HEK293T (cell line): ENCODE measurements around the gene MUSTN1.

ENCODE experiments used
- BHLHE40 ChIP-seq: fragments of 450-650 bp; IDR thresholded peaks from 2 replicates; pipeline ENCODE4 v1.6.1; 2016; ENCODE audit warnings: mild to moderate bottlenecking, moderate library complexity, borderline replicate concordance
- CTBP1 ChIP-seq: fragments of 450-650 bp; IDR thresholded peaks from 2 replicates; pipeline ENCODE4 v1.6.1; 2016; ENCODE audit warnings: borderline replicate concordance
- ELF4 ChIP-seq: fragments of 450-650 bp; IDR thresholded peaks from 2 replicates; pipeline ENCODE4 v1.6.1; 2017; ENCODE audit warnings: antibody characterized with exemption
- FOXA1 ChIP-seq: fragments of 450-650 bp; IDR thresholded peaks from 2 replicates; pipeline ENCODE4 v1.6.1; 2016; ENCODE audit warnings: mild to moderate bottlenecking
- FOXK2 ChIP-seq: fragments of 450-650 bp; IDR thresholded peaks from 2 replicates; pipeline ENCODE4 v1.6.1; 2016; ENCODE audit warnings: mild to moderate bottlenecking
- FOXM1 ChIP-seq: fragments of 450-650 bp; IDR thresholded peaks from 2 replicates; pipeline ENCODE4 v1.6.1; 2017; ENCODE audit warnings: mild to moderate bottlenecking, borderline replicate concordance
- L3MBTL2 ChIP-seq: fragments of 450-650 bp; conservative IDR thresholded peaks from 2 replicates; pipeline ENCODE4 v1.6.1; 2016; ENCODE audit warnings: mild to moderate bottlenecking
- LEF1 ChIP-seq: fragments of 450-650 bp; IDR thresholded peaks from 2 replicates; pipeline ENCODE4 v1.6.1; 2017; ENCODE audit warnings: mild to moderate bottlenecking, borderline replicate concordance
- NFRKB ChIP-seq: fragments of 450-650 bp; IDR thresholded peaks from 2 replicates; pipeline ENCODE4 v1.6.1; 2016; ENCODE audit warnings: mild to moderate bottlenecking, moderate library complexity
- PKNOX1 ChIP-seq: fragments of 450-650 bp; IDR thresholded peaks from 2 replicates; pipeline ENCODE4 v1.6.1; 2016
- SP1 ChIP-seq: fragments of 450-650 bp; IDR thresholded peaks from 2 replicates; pipeline ENCODE4 v1.6.1; 2017
- SUZ12 ChIP-seq: fragments of 450-650 bp; IDR thresholded peaks from 2 replicates; pipeline ENCODE4 v1.6.1; 2016; ENCODE audit warnings: mild to moderate bottlenecking
- TARDBP ChIP-seq: fragments of 450-650 bp; IDR thresholded peaks from 2 replicates; pipeline ENCODE4 v1.6.1; 2016
- ZNF384 ChIP-seq: fragments of 450-650 bp; IDR thresholded peaks from 2 replicates; pipeline ENCODE4 v1.6.1; 2016

- TF ChIP-seq NFRKB (no peak), LEF1 (no peak), FOXA1 (no peak), TARDBP (no peak), L3MBTL2 (no peak), ELF4 (no peak), FOXK2 (no peak), FOXM1 (no peak), BHLHE40 (no peak), SP1 (no peak), CTBP1 (no peak), SUZ12 (no peak), PKNOX1 (no peak), ZNF384 (no peak)
These were observed 23.3 kb downstream of the MUSTN1 start for GRCh38 chr3:52811452-52812011.
